LNCAP (cell line): Measurements from ENCODE around the gene OVOL1.

Experiments
- TF ChIP-seq, protein P1 (sequence below): fragments of 450-650 bp; IDR thresholded peaks from 2 replicates; pipeline ENCODE4 v1.5.1; 2017; ENCODE audit warnings: mild to moderate bottlenecking

Gene OVOL1

GRCh38 chr11:65842144-65842543, 55.3 kb downstream of the OVOL1 start:
- TF ChIP-seq, protein P1, sequence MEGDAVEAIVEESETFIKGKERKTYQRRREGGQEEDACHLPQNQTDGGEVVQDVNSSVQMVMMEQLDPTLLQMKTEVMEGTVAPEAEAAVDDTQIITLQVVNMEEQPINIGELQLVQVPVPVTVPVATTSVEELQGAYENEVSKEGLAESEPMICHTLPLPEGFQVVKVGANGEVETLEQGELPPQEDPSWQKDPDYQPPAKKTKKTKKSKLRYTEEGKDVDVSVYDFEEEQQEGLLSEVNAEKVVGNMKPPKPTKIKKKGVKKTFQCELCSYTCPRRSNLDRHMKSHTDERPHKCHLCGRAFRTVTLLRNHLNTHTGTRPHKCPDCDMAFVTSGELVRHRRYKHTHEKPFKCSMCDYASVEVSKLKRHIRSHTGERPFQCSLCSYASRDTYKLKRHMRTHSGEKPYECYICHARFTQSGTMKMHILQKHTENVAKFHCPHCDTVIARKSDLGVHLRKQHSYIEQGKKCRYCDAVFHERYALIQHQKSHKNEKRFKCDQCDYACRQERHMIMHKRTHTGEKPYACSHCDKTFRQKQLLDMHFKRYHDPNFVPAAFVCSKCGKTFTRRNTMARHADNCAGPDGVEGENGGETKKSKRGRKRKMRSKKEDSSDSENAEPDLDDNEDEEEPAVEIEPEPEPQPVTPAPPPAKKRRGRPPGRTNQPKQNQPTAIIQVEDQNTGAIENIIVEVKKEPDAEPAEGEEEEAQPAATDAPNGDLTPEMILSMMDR, result no peak

- TF ChIP-seq, protein P1, result no peak
These were observed 56.9 kb downstream of the OVOL1 start for GRCh38 chr11:65843811-65844210.

DNA sequence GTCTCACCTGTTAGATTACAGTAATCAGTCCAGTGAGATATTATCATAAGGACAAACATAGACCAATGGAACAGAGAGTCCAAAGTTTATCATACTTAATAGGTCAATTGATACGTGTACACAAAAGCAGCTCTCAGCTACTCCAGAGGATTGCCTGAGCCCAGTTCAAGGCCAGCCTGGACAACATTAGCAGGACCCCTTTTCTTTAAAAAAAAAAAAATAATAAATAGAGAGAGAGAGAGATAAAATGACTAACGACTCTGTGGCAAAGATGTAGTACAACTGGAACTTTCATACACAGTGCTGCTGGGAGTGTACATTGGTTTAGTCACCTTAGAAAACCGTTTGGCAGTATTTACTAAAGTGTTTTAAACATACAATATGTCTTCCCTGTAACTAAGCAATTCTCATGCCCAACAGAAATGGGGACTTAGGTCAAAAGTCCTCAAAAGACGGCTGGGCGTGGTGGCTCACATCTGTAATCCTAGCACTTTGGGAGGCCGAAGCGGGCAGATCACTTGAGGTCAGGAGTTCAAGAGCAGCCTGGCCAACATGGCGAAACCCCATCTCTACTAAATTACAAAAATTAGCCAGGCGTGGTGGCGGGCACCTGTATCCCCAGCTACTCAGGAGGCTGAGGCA, 57.5 kb downstream of the OVOL1 start:
- TF ChIP-seq, protein P1, result no peak
